MCF 10A (cell line): ENCODE results near the gene CAPN9. TPM values are rescaled to one million over a fixed set of nuclear protein-coding genes. Genes with fewer than 3 reads are reported as not detected.

ENCODE experiments used
- BruUV-seq: library from RNA; stranded (reverse); fragments of 400-500 nt; replicated peaks from 2 replicates; lab custom pipeline; 2021; lab: Mats Ljungman, UMichigan
- CTCF ChIA-PET: fragments of 300-600 bp; sonication (Branson Sonifier 250); formaldehyde crosslinking; extraction: SDS; loops from one replicate; lab custom pipeline; 2021; ENCODE audit warnings: antibody characterized with exemption, inconsistent platforms; lab: Yijun Ruan, JAX
- POLR2A ChIA-PET: fragments of 300-600, 350-650 bp; sonication (Branson Sonifier 250); formaldehyde crosslinking; extraction: SDS; loops from one replicate; lab custom pipeline; 2020; ENCODE audit warnings: antibody characterized with exemption, inconsistent platforms; lab: Yijun Ruan, JAX
- DNase-seq: peaks from one replicate; pipeline ENCODE4 v3.0.0-alpha.2; 2018; ENCODE audit not compliant: unreplicated experiment
- H3K27ac Mint-ChIP-seq: one replicate; pipeline ENCODE4 v1.8.0; 2022; ENCODE audit warnings: mild to moderate bottlenecking, low read depth, mixed read lengths; ENCODE audit not compliant: unreplicated experiment
- H3K27me3 Mint-ChIP-seq: one replicate; pipeline ENCODE4 v1.8.0; 2022; ENCODE audit warnings: mixed read lengths; ENCODE audit not compliant: insufficient read depth, unreplicated experiment
- H3K36me3 Mint-ChIP-seq: one replicate; pipeline ENCODE4 v1.8.0; 2022; ENCODE audit warnings: mild to moderate bottlenecking, moderate library complexity, mixed read lengths; ENCODE audit not compliant: insufficient read depth, unreplicated experiment
- H3K4me1 Mint-ChIP-seq: one replicate; pipeline ENCODE4 v1.8.0; 2022; ENCODE audit warnings: mixed read lengths; ENCODE audit not compliant: insufficient read depth, unreplicated experiment
- H3K4me3 Mint-ChIP-seq: one replicate; pipeline ENCODE4 v1.8.0; 2022; ENCODE audit warnings: mild to moderate bottlenecking, moderate library complexity, mixed read lengths; ENCODE audit not compliant: unreplicated experiment
- H3K9me3 Mint-ChIP-seq: one replicate; pipeline ENCODE4 v1.8.0; 2022; ENCODE audit warnings: mixed read lengths; ENCODE audit not compliant: unreplicated experiment
- intact Hi-C: fragments of 100-400 bp; cut with micrococcal nuclease; formaldehyde crosslinking; loops from 2 replicates; pipeline ENCODE4 v1.14.1; 2022
- total RNA-seq: library from RNA; stranded (reverse); gene quantifications from 2 replicates; pipeline ENCODE4 v1.2.3, GENCODE V29; 2022
- TF ChIP-seq, protein P1 (sequence below): fragments of 200-600 bp; IDR thresholded peaks from one replicate; pipeline ENCODE4 v1.8.0; 2022; ENCODE audit warnings: antibody characterized with exemption, mild to moderate bottlenecking; ENCODE audit not compliant: unreplicated experiment

CAPN9 gene
- total RNA-seq, 1 experiment from 2014 or later = not detected

- Mint-ChIP-seq H3K4me3 (no peak overlapping the region), H3K27me3 (peaks cover 50% of the 10 kb centered on the region), H3K9me3 (no peaks in the 10 kb centered on the region), H3K27ac (no peak overlapping the region), H3K4me1 (peaks cover 16% of the 10 kb centered on the region), H3K36me3 (no peaks in the 10 kb centered on the region)
- CTCF ChIA-PET = interaction anchor here (0.8 to 3.1 kb wide), 4 partner anchors 9 to 22 kb away, joined by 3 to 11 read pairs (median 4); no protein-coding TSS in a partner anchor
- intact Hi-C loops = no loop called here
- no peak for DNase-seq
- TF ChIP-seq, protein P1, sequence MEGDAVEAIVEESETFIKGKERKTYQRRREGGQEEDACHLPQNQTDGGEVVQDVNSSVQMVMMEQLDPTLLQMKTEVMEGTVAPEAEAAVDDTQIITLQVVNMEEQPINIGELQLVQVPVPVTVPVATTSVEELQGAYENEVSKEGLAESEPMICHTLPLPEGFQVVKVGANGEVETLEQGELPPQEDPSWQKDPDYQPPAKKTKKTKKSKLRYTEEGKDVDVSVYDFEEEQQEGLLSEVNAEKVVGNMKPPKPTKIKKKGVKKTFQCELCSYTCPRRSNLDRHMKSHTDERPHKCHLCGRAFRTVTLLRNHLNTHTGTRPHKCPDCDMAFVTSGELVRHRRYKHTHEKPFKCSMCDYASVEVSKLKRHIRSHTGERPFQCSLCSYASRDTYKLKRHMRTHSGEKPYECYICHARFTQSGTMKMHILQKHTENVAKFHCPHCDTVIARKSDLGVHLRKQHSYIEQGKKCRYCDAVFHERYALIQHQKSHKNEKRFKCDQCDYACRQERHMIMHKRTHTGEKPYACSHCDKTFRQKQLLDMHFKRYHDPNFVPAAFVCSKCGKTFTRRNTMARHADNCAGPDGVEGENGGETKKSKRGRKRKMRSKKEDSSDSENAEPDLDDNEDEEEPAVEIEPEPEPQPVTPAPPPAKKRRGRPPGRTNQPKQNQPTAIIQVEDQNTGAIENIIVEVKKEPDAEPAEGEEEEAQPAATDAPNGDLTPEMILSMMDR = no peak
- POLR2A ChIA-PET = interaction anchor here (0.6 to 0.9 kb wide), 4 partner anchors 9 to 73 kb away, joined by 3 read pairs; no protein-coding TSS in a partner anchor
- BruUV-seq = no TSS peak
Measured at GRCh38 chr1:230820568-230820967, 73.4 kb downstream of the CAPN9 start.

GRCh38 chr1:230821346-230821745, 74.2 kb downstream of the CAPN9 start:
- CTCF ChIA-PET = interaction anchor here (1.0 to 3.1 kb wide), 2 partner anchors 9 to 23 kb away, joined by 3 to 11 read pairs; no protein-coding TSS in a partner anchor
- Mint-ChIP-seq H3K4me1 (peaks cover 23% of the 10 kb centered on the region), H3K9me3 (no peaks in the 10 kb centered on the region), H3K27ac (no peak overlapping the region), H3K36me3 (no peaks in the 10 kb centered on the region), H3K27me3 (peaks cover 44% of the 10 kb centered on the region), H3K4me3 (no peak overlapping the region)
- DNase-seq = no peak
- intact Hi-C loops = no loop called here
- TF ChIP-seq, protein P1 = no peak
- BruUV-seq = no TSS peak
- POLR2A ChIA-PET = no interaction called here

DNA sequence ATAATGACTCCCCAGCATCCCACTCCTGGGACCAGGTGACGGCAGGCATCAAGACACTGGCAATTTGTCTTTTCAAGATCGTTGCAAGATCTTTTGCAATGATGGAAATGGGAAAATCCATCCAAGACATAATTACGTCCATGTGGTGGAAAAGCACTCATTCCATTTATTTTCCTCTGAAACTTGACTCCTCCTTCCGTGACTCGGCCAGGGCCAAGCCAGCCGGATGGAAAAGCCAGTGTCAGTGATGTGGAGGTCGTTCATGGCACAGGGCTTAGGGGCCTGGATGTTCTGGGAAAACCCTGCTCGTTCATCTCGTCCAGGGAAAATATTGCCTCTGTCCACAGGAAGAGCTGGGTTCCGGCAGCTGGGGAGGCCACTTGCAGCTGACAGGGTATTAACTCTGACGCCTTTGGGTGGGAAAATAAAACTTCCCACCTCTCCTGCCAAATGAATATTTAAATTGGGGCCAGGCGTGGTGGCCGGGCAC, 74.9 kb downstream of the CAPN9 start:
- intact Hi-C loops = no loop called here
- DNase-seq = no peak
- H3K27ac Mint-ChIP-seq = no peak overlapping the region
- TF ChIP-seq, protein P1 = no peak
- peaks cover 37% of the 10 kb centered on the region for H3K27me3 Mint-ChIP-seq
- POLR2A ChIA-PET = no interaction called here
- CTCF ChIA-PET = interaction anchor here (0.6 to 3.1 kb wide), 2 partner anchors 11 to 24 kb away, joined by 3 to 11 read pairs; no protein-coding TSS in a partner anchor
- no peak overlapping the region for H3K4me3 Mint-ChIP-seq
- peaks cover 24% of the 10 kb centered on the region for H3K4me1 Mint-ChIP-seq
- no peaks in the 10 kb centered on the region for H3K9me3 Mint-ChIP-seq
- no TSS peak for BruUV-seq
- no peaks in the 10 kb centered on the region for H3K36me3 Mint-ChIP-seq

DNA sequence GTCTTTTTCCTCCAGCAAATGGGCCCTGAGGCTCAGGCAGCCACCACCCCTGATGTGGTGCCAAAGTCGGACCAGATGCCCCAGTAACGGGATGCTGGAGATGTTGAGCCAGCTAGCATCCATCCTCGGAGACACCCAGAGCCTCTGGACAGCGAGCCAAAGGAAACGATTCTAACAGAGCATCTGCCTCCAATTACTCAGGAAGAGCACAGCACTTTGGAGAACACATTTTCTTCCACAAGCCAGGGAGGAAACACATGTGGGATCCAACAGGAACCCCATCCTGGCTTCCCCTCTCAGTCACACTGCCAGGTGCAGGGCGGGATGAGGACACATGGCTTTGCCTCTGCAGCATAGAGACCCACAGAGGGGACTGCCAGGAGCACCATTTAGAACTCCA, 76.2 kb downstream of the CAPN9 start:
- intact Hi-C loops = no loop called here
- H3K4me1 Mint-ChIP-seq = peaks cover 24% of the 10 kb centered on the region
- H3K36me3 Mint-ChIP-seq = no peaks in the 10 kb centered on the region
- TF ChIP-seq, protein P1 = no peak
- H3K4me3 Mint-ChIP-seq = no peak overlapping the region
- no peaks in the 10 kb centered on the region for H3K9me3 Mint-ChIP-seq
- POLR2A ChIA-PET = interaction anchor here (0.6 to 1.7 kb wide), 2 partner anchors 29 to 215 kb away, joined by 3 read pairs; no protein-coding TSS in a partner anchor
- no peak for DNase-seq
- H3K27ac Mint-ChIP-seq = no peak overlapping the region
- no TSS peak for BruUV-seq
- peaks cover 24% of the 10 kb centered on the region for H3K27me3 Mint-ChIP-seq
- CTCF ChIA-PET = no interaction called here
